Stimulated activated CD8-positive, alpha-beta memory T cell treated with anti-CD3 and anti-CD28 coated beads, Interleukin-7, amount 100 ng/mL, for 24 hours (primary cell): ENCODE data around the gene NAGA.

ENCODE experiments used
- DNase-seq: peaks from one replicate; pipeline ENCODE4 v3.0.0-alpha.2; 2020; ENCODE audit warnings: low read depth

Gene NAGA

GRCh38 chr22:42039271-42039670 is 31.3 kb downstream of the NAGA start:
- DNase-seq = no peak

- no peak for DNase-seq
Measured at GRCh38 chr22:42035256-42035655, 35.4 kb downstream of the NAGA start.

GRCh38 chr22:42033263-42034181 is 37.1 kb downstream of the NAGA start:
- DNase-seq = no peak

GRCh38 chr22:42026705-42027104 is 43.9 kb downstream of the NAGA start:
- DNase-seq = no peak

- no peak for DNase-seq
Measured at GRCh38 chr22:42025421-42025820, 45.2 kb downstream of the NAGA start.

GRCh38 chr22:42022162-42022847 is 48.3 kb downstream of the NAGA start:
- DNase-seq = no peak

- no peak for DNase-seq
Measured at GRCh38 chr22:42021571-42021970, 49.0 kb downstream of the NAGA start.

GRCh38 chr22:42018224-42018623 is 52.4 kb downstream of the NAGA start:
- no peak for DNase-seq

GRCh38 chr22:42016111-42016510 is 54.5 kb downstream of the NAGA start:
- DNase-seq = no peak

GRCh38 chr22:42013385-42013784 is 57.2 kb downstream of the NAGA start:
- no peak for DNase-seq

GRCh38 chr22:42010778-42011177 is 59.8 kb downstream of the NAGA start:
- DNase-seq = no peak
